CD4-positive, alpha-beta memory T cell (primary cell): ENCODE data around the gene ELP5. TPM values are rescaled to one million over a fixed set of nuclear protein-coding genes. Genes with fewer than 3 reads are reported as not detected.

Experiments used
- CTCF ChIA-PET: fragments of 350-600 bp; sonication (Branson Sonifier 250); formaldehyde crosslinking; loops from one replicate; lab custom pipeline; 2021; ENCODE audit warnings: inconsistent platforms; ENCODE audit not compliant: partially characterized antibody; lab: Charles Lee
- POLR2A ChIA-PET: fragments of 350-600 bp; sonication (Branson Sonifier 250); formaldehyde crosslinking; loops from one replicate; lab custom pipeline; 2021; ENCODE audit not compliant: partially characterized antibody; lab: Charles Lee
- DNase-seq, 5 donors: peaks; one replicate each; pipeline versions ENCODE4 v3.0.0 to v3.0.0-alpha.2; 2020 to 2022; ENCODE audit warnings: mixed read lengths in 1 of 5
- H3K27ac ChIP-seq: one replicate; pipeline ENCODE4 v1.7.0; 2013; ENCODE audit warnings: low read depth, low read length
- H3K27me3 ChIP-seq: 2 replicates; pipeline ENCODE4 v1.7.0; 2013; ENCODE audit warnings: mild to moderate bottlenecking, low read length, moderate library complexity; ENCODE audit not compliant: insufficient read depth
- H3K36me3 ChIP-seq: 2 replicates; pipeline ENCODE4 v1.7.0; 2013; ENCODE audit warnings: mild to moderate bottlenecking, low read length, moderate library complexity; ENCODE audit not compliant: insufficient read depth
- H3K4me1 ChIP-seq: 2 replicates; pipeline ENCODE4 v1.7.0; 2013; ENCODE audit warnings: mild to moderate bottlenecking, low read length, moderate library complexity; ENCODE audit not compliant: insufficient read depth
- H3K4me3 ChIP-seq, 2 donors: one replicate each; pipeline ENCODE4 v1.7.0; 2013; ENCODE audit warnings: low read length in 2 of 2, mild to moderate bottlenecking in 1 of 2
- H3K9me3 ChIP-seq, 2 donors: one replicate each; pipeline ENCODE4 v1.7.0; 2013; ENCODE audit warnings: low read length in 2 of 2, control low read depth in 1 of 2; ENCODE audit not compliant: control insufficient read depth in 1 of 2
- H3K27ac Mint-ChIP-seq, 7 donors: one replicate each; pipeline ENCODE4 v1.8.0; 2020 to 2021; ENCODE audit warnings: mixed read lengths in 7 of 7, mild to moderate bottlenecking in 6 of 7, inconsistent platforms in 3 of 7, moderate library complexity in 3 of 7
- H3K27me3 Mint-ChIP-seq, 2 donors: one replicate each; pipeline ENCODE4 v1.8.0; 2020 to 2021; ENCODE audit warnings: mixed read lengths in 2 of 2
- H3K36me3 Mint-ChIP-seq, 2 donors: one replicate each; pipeline ENCODE4 v1.8.0; 2020 to 2021; ENCODE audit warnings: mixed read lengths in 2 of 2, inconsistent platforms in 1 of 2, mild to moderate bottlenecking in 1 of 2
- H3K4me1 Mint-ChIP-seq, 4 donors: one replicate each; pipeline ENCODE4 v1.8.0; 2020 to 2021; ENCODE audit warnings: mixed read lengths in 4 of 4, mild to moderate bottlenecking in 1 of 4
- H3K4me3 Mint-ChIP-seq, 8 donors: one replicate each; pipeline ENCODE4 v1.8.0; 2020 to 2021; ENCODE audit warnings: mixed read lengths in 8 of 8, mild to moderate bottlenecking in 7 of 8, moderate library complexity in 6 of 8, inconsistent platforms in 3 of 8
- H3K9me3 Mint-ChIP-seq, 8 donors: one replicate each; pipeline ENCODE4 v1.8.0; 2020 to 2021; ENCODE audit warnings: mixed read lengths in 8 of 8, mild to moderate bottlenecking in 5 of 8, inconsistent platforms in 3 of 8, moderate library complexity in 1 of 8
- intact Hi-C: fragments of 100-400 bp; cut with micrococcal nuclease; formaldehyde crosslinking; loops from one replicate; pipeline ENCODE4 v1.15.1; 2023
- polyA plus RNA-seq, 2 donors: library from polyadenylated mRNA; unstranded; fragments of 300-500 nt; fragmentation: Illumina TruSeq; gene quantifications; one replicate each; pipeline ENCODE4 v1.2.3, GENCODE V29; 2021
- total RNA-seq, 2 experiments: library from RNA; stranded (reverse); gene quantifications; one replicate each; pipeline ENCODE4 v1.2.3, GENCODE V29; 2021

Gene ELP5
- total and polyA plus RNA-seq, 4 experiments from 2014 or later: 29.8 to 71.3 (median 49.4) TPM

DNA sequence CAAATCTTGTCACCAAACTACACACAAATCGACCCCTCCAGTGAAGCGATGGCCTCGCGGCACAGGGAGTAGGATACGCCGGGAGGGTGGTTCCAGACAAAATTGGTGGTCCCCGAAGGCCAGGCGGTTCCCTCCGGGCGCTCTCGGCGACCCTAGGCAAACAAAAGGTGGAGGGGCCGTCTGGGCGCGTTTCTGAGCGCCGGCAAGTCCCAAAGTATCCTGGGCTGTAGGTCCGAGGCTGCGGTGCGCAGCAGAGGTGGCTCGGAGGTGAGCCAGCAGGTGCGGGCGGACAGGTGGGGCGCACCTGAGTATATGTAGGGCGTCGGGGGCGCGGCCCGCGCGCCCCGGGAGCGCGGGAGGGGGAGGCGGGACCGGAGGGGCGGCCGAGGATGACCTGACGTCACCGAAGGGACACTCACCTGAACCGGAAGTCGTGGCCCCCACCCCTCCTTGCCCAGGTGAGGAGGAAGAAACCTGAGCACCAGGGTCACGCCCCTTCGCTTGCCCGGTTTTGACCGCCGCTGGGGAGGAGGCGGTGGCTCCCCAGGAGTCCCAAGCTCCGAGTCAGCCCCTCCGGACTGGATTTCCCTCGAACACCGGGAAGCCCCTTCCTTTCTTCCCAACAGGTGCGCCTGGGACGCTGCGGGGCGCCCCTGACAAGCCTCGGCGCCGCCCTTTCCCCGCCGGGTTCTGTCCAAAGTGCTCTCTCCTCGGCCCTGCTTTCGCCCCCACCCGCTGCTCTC is 10.3 kb downstream of the ELP5 start, which contains the start of gene CLDN7:
CLDN7 (minus strand) TSS at position 287 of the 743 bp plus-strand sequence. CDS start 435 bp downstream, outside the sequence.
- CTCF ChIA-PET: no interaction called here
- DNase-seq: no peak
- Histone ChIP-seq H3K9me3 (no peaks in the 10 kb centered on the region), H3K27me3 (no peaks in the 10 kb centered on the region), H3K4me1 (peaks cover 31% of the 10 kb centered on the region), H3K27ac (no peak within 1 kb of the TSS), H3K4me3 (peak within 1 kb of the TSS in 1 of 2 donors; percentile 28), H3K36me3 (peaks cover 3% of the 10 kb centered on the region)
- Mint-ChIP-seq H3K4me3 (peak within 1 kb of the TSS; percentile 78 to 91 (median 82)), H3K36me3 (peaks cover 6 to 12% of the 10 kb centered on the region in 2 donors), H3K4me1 (peaks cover 14 to 31% (median 23%) of the 10 kb centered on the region in 4 donors), H3K27me3 (peaks cover 7 to 13% of the 10 kb centered on the region in 2 donors), H3K27ac (peak within 1 kb of the TSS; percentile 59 to 92 (median 77)), H3K9me3 (no peaks in the 10 kb centered on the region)
- intact Hi-C loops: no loop called here
- POLR2A ChIA-PET: interaction anchor here (1.0 to 2.2 kb wide), 5 partner anchors 11 to 227 kb away, joined by 3 to 6 read pairs (median 3); partner anchors contain the start of genes ACAP1, CTDNEP1, GABARAP and SLC16A13

DNA sequence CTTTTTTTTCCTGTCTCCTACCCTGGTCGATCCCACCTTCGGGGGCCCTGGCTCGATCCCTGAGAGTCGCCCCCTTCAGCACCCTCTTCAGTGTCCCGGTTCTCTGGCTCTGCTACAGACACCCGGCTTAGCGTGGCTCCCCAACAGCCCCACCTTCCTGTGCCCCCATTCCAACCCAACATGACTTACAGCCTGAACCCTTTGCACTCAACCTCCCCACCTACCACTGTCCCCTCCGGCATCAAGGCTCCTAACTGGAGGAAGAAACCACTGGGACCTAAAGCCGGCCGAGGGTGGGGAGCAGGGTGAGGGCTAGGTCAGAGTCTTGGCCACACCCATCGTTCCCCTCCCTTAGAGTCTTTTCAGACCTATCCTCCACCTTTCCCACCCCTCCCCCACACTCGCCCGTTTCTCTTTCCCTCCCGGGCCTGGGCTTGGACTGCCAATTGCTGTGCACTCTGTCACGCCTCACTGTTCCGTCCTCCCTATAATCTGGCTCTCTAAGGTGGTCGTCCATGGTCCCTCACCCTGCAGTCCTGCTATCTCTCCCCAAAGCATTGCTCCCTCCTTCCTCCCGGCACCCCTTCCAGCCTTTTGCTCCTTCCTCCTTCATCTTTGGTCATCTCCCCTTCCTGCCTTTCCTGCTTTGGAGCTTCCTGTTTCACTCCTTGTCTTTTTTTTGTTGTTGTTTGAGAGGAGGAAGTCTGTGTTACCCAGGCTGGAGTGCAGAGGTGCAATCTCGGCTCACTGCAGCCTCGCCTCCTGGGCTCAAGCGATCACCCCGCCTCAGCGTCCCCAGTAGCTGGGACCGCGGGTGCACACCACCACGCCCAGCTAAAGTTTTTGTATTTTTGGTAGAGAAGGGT is 11.2 kb downstream of the ELP5 start:
- ChIA-PET POLR2A (interaction anchor here (0.6 to 2.2 kb wide), 5 partner anchors 9 to 250 kb away, joined by 3 to 6 read pairs (median 4); no protein-coding TSS in a partner anchor), CTCF (interaction anchor here (1.1 to 1.3 kb wide), 2 partner anchors 9 to 263 kb away, joined by 3 read pairs; no protein-coding TSS in a partner anchor)
- Mint-ChIP-seq H3K27me3 (peaks cover 7 to 13% of the 10 kb centered on the region in 2 donors), H3K27ac (peak overlapping the region in 6 of 7 donors; percentile 32 to 92 (median 81)), H3K4me3 (peak overlapping the region; percentile 78 to 91 (median 82)), H3K9me3 (no peaks in the 10 kb centered on the region), H3K36me3 (peaks cover 6 to 9% of the 10 kb centered on the region in 2 donors), H3K4me1 (peaks cover 14 to 31% (median 23%) of the 10 kb centered on the region in 4 donors)
- Histone ChIP-seq H3K27me3 (no peaks in the 10 kb centered on the region), H3K27ac (no peak overlapping the region), H3K9me3 (no peaks in the 10 kb centered on the region), H3K4me3 (no peak overlapping the region), H3K4me1 (peaks cover 31% of the 10 kb centered on the region), H3K36me3 (peaks cover 3% of the 10 kb centered on the region)
- intact Hi-C loops: no loop called here
- DNase-seq: no peak

DNA sequence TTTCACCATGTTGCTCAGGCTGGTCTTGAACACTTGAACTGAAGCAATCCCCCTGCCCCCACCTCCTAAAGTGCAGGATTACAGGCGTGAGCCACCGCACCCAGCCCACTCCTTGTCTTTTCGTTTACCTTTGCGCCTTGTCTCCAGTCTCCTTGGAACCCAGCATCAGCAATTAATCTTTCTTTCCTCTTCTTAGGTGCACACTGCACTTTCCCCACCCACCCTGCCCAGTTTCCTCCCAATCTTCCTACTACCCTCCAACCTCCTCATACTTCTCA is 11.7 kb downstream of the ELP5 start:
- Mint-ChIP-seq H3K4me3 (peak overlapping the region in 7 of 8 donors; percentile 23 to 91 (median 84)), H3K9me3 (no peaks in the 10 kb centered on the region), H3K36me3 (peaks cover 6% of the 10 kb centered on the region in 2 donors), H3K27ac (peak overlapping the region in 1 of 7 donors; percentile 73), H3K27me3 (peaks cover 7 to 13% of the 10 kb centered on the region in 2 donors), H3K4me1 (peaks cover 14 to 31% (median 23%) of the 10 kb centered on the region in 4 donors)
- Histone ChIP-seq H3K4me1 (peaks cover 31% of the 10 kb centered on the region), H3K4me3 (no peak overlapping the region), H3K27me3 (no peaks in the 10 kb centered on the region), H3K27ac (no peak overlapping the region), H3K36me3 (peaks cover 3% of the 10 kb centered on the region), H3K9me3 (no peaks in the 10 kb centered on the region)
- intact Hi-C loops: no loop called here
- POLR2A ChIA-PET: interaction anchor here (0.6 to 2.2 kb wide), 6 partner anchors 10 to 251 kb away, joined by 3 to 6 read pairs (median 4); no protein-coding TSS in a partner anchor
- CTCF ChIA-PET: interaction anchor here (1.1 to 1.3 kb wide), 2 partner anchors 10 to 262 kb away, joined by 3 read pairs; no protein-coding TSS in a partner anchor
- DNase-seq: no peak

DNA sequence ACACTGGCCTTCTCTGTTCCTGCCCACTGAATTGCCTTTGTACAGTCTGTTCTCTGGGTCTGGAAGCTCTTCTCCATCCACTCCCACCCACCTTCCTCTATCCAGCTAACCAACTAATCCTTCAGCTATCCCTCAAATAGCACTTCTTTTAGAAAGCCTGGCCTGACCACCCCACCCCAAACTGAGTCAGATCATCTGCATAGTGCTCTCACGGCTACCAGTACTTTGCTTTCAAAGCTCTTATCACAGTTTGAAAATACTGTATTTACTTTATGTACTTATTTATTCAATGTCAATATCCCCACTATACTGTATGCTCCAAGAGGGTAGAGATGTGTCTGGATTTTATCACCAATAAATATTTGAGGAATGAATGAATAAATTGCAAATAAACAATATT is 14.8 kb downstream of the ELP5 start:
- intact Hi-C loops: no loop called here
- H3K9me3 ChIP-seq: no peaks in the 10 kb centered on the region
- peaks cover 7 to 15% of the 10 kb centered on the region in 2 donors for H3K27me3 Mint-ChIP-seq
- peaks cover 20% of the 10 kb centered on the region for H3K4me1 ChIP-seq
- H3K4me1 Mint-ChIP-seq: peaks cover 13 to 23% (median 19%) of the 10 kb centered on the region in 4 donors
- POLR2A ChIA-PET: no interaction called here
- no peak for DNase-seq
- H3K4me3 Mint-ChIP-seq: no peak overlapping the region
- no peaks in the 10 kb centered on the region for H3K27me3 ChIP-seq
- no peaks in the 10 kb centered on the region for H3K9me3 Mint-ChIP-seq
- no peak overlapping the region for H3K4me3 ChIP-seq
- no peaks in the 10 kb centered on the region for H3K36me3 ChIP-seq
- H3K36me3 Mint-ChIP-seq: no peaks in the 10 kb centered on the region
- H3K27ac Mint-ChIP-seq: no peak overlapping the region
- CTCF ChIA-PET: interaction anchor here (2.1 kb wide), 1 partner anchor 30 kb away, joined by 6 read pairs; no protein-coding TSS in a partner anchor
- H3K27ac ChIP-seq: no peak overlapping the region

DNA sequence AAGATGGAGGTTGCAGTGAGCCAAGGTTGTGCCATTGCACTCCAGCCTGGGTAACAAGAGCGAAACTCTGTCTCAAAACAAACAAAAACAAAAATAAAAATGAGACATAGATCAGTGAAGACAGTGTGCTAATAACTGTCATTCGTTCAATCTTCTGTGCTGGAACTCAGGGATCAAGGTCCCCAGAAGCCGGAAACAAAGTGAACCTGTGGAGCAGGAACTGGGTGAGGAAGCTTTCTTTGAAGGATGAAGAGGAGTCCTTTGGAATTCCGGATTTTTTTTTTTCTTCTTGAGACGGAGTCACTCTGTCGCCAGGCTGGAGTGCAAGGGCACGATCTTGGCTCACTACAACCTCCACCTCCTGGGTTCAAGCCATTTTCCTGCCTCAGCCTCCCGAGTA is 27.4 kb downstream of the ELP5 start:
- H3K36me3 ChIP-seq: no peaks in the 10 kb centered on the region
- ChIA-PET POLR2A (interaction anchor here (0.6 to 2.0 kb wide), 3 partner anchors 20 to 69 kb away, joined by 3 to 4 read pairs (median 4); no protein-coding TSS in a partner anchor), CTCF (interaction anchor here (0.8 to 2.8 kb wide), 4 partner anchors 17 to 76 kb away, joined by 3 to 26 read pairs (median 6); partner anchors contain the start of gene TMEM95)
- H3K27me3 ChIP-seq: peaks cover 10% of the 10 kb centered on the region
- H3K27ac Mint-ChIP-seq: no peak overlapping the region
- H3K4me1 Mint-ChIP-seq: peaks cover 4 to 28% (median 18%) of the 10 kb centered on the region in 4 donors
- H3K27me3 Mint-ChIP-seq: peaks cover 15 to 19% of the 10 kb centered on the region in 2 donors
- peaks cover 25% of the 10 kb centered on the region for H3K4me1 ChIP-seq
- peak overlapping the region in 1 of 8 donors; percentile 49 for H3K4me3 Mint-ChIP-seq
- no peak overlapping the region for H3K4me3 ChIP-seq
- H3K9me3 ChIP-seq: no peaks in the 10 kb centered on the region
- intact Hi-C loops: no loop called here
- DNase-seq: no peak
- no peak overlapping the region for H3K27ac ChIP-seq
- H3K9me3 Mint-ChIP-seq: no peaks in the 10 kb centered on the region
- H3K36me3 Mint-ChIP-seq: no peaks in the 10 kb centered on the region

DNA sequence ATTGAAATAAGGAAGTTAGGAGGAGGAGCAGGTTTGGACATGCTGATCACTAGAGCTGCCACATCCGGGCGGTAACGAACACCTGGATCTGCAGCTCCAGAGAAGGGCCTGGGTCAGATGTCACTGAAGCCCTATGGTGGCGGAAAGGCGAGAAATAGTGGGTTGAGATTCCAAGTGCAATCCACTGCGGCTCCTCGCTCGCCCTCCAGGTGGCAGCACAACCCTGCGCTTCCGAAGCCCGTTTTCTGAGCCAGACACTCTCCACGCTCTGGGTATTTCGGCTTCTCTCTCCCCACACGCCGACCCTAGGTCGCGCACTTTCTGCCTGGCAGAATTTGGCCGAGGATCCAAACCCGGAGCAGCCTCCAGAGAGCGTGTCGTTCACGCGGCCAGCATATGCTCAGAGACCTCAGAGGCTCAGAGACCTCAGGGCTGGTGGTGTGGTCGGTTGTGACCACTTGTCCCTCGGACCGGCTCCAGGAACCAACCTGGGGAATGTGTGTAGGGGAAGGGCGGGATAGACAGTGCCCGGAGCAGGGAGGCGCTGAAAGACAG is 28.6 kb downstream of the ELP5 start:
- peak overlapping the region; percentile 36 to 84 (median 64) for H3K27ac Mint-ChIP-seq
- H3K9me3 Mint-ChIP-seq: no peaks in the 10 kb centered on the region
- H3K27me3 ChIP-seq: peaks cover 10% of the 10 kb centered on the region
- intact Hi-C loops: loop anchor here (1.0 to 5.0 kb wide), 11 partner anchors 16 to 408 kb away; partner anchors contain the start of genes EIF5A, NEURL4, SENP3 and WRAP53
- H3K27me3 Mint-ChIP-seq: peaks cover 15 to 19% of the 10 kb centered on the region in 2 donors
- H3K4me3 Mint-ChIP-seq: peak overlapping the region; percentile 77 to 90 (median 82)
- H3K9me3 ChIP-seq: no peaks in the 10 kb centered on the region
- CTCF ChIA-PET: interaction anchor here (0.6 to 2.8 kb wide), 11 partner anchors 9 to 280 kb away, joined by 3 to 26 read pairs (median 4); no protein-coding TSS in a partner anchor
- peaks cover 25% of the 10 kb centered on the region for H3K4me1 ChIP-seq
- POLR2A ChIA-PET: interaction anchor here (0.9 to 3.6 kb wide), 9 partner anchors 16 to 71 kb away, joined by 3 to 15 read pairs (median 4); partner anchors contain the start of genes ACAP1 and CLDN7
- H3K36me3 Mint-ChIP-seq: no peaks in the 10 kb centered on the region
- H3K4me3 ChIP-seq: peak overlapping the region; percentile 23 to 58
- H3K36me3 ChIP-seq: no peaks in the 10 kb centered on the region
- peak overlapping the region; percentile 41 for H3K27ac ChIP-seq
- peak; percentile 82 to 86 (median 85) for DNase-seq
- H3K4me1 Mint-ChIP-seq: peaks cover 4 to 28% (median 18%) of the 10 kb centered on the region in 4 donors
